ENCODE data around the gene RHOF. TPM values are rescaled to one million over a fixed set of nuclear protein-coding genes. Genes with fewer than 3 reads are reported as not detected.
A peak's percentile ranks its signal among the peaks of the same experiment; 100 is the strongest.

RHOF gene
- total RNA-seq, 1 experiment from 2014 or later: 116 TPM

DNA sequence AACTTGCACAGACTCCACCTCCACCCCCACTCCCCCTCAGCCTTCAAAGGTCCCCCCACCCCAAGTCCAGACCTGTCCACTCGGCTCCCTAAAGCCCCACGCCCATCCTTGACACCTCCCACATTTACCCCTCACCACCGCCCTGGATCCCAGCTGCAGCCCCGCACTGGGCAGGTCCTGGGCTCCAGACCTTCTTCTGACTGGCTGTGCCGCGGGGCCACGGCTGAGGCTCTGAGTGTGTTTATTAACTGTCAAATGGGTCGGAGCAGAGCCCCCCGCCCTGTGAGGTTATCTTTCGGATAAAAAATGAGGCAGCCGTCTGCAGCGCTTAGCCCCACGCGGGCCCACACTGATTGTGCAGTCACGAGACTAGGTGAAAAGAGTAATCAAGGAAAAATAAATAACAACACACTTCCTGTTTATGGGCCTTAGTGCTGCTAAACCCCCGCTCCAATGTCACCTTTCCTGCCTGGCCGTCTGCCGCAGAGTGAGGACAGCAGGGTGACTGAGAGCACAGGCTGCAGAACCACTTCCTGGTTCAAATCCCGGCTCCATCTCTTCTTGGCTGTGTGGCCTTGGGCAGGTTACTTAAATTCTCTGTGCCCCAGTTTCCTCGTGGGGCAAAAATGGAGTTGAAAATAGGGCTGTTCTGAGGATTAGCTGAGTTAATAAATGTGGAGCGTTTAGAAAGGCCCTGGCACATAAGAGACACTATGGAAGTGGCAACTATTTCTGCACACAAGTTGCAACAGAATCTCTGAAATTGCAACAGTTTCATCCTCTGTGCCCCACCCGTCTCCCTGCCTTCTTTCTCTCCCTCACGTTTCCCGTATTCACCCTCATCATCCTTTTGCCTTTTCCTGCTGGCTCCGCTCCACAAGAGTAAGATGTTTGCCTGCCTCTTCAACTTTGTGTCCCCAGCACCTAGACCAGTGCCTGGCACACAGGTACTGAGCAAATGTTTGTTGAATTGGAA is 19.7 kb upstream of the RHOF start:
- no peak for TF ChIP-seq ZNF274 (IDR thresholded peaks at IDR 0.05; ENCODE audit: low read depth, low read length)
- TF ChIP-seq, protein P1, sequence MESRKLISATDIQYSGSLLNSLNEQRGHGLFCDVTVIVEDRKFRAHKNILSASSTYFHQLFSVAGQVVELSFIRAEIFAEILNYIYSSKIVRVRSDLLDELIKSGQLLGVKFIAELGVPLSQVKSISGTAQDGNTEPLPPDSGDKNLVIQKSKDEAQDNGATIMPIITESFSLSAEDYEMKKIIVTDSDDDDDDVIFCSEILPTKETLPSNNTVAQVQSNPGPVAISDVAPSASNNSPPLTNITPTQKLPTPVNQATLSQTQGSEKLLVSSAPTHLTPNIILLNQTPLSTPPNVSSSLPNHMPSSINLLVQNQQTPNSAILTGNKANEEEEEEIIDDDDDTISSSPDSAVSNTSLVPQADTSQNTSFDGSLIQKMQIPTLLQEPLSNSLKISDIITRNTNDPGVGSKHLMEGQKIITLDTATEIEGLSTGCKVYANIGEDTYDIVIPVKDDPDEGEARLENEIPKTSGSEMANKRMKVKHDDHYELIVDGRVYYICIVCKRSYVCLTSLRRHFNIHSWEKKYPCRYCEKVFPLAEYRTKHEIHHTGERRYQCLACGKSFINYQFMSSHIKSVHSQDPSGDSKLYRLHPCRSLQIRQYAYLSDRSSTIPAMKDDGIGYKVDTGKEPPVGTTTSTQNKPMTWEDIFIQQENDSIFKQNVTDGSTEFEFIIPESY (IDR thresholded peaks at IDR 0.05; ENCODE audit: extremely low read depth, insufficient replicate concordance, low read length): no peak
- no peak for TF ChIP-seq JUND (IDR thresholded peaks at IDR 0.05)
- TF ChIP-seq, protein P2, sequence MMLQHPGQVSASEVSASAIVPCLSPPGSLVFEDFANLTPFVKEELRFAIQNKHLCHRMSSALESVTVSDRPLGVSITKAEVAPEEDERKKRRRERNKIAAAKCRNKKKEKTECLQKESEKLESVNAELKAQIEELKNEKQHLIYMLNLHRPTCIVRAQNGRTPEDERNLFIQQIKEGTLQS (IDR thresholded peaks at IDR 0.05): no peak
- no peak for TF ChIP-seq EZH2phosphoT487 (IDR thresholded peaks at IDR 0.05; ENCODE audit: borderline replicate concordance)
- no peak for TF ChIP-seq SIN3A (IDR thresholded peaks at IDR 0.05; ENCODE audit: low read depth)
- Histone ChIP-seq H3K9me3 (ENCODE audit: control insufficient read depth in 1 of 2, insufficient read depth in 1 of 2, low read depth in 1 of 2, low read length in 2 of 2) (no peaks in the 10 kb centered on the region), H3K27me3 (ENCODE audit: insufficient read depth, low read length) (no peaks in the 10 kb centered on the region), H3K4me1 (ENCODE audit: control insufficient read depth in 1 of 2, insufficient read depth in 2 of 2, low read length in 2 of 2) (peaks cover 6 to 26% of the 10 kb centered on the region in 2 experiments), H3K27ac (ENCODE audit: low read depth, low read length) (peak overlapping the region; percentile 53), H3K79me2 (ENCODE audit: insufficient read depth, low read length) (peaks cover 68% of the 10 kb centered on the region), H3K9ac (ENCODE audit: low read length) (no peak overlapping the region), H4K20me1 (ENCODE audit: insufficient read depth) (no peaks in the 10 kb centered on the region), H3K4me3 (replicated peaks in 1 of 2; ENCODE audit: low read depth in 1 of 2, low read length in 2 of 2) (no peak overlapping the region), H3K36me3 (ENCODE audit: control insufficient read depth in 1 of 2, insufficient read depth in 2 of 2, low read length in 2 of 2) (peaks cover 29 to 33% of the 10 kb centered on the region in 2 experiments; a peak in 3 of 4 replicates), H2AFZ (ENCODE audit: low read depth, low read length, poor library complexity, severe bottlenecking) (no peak overlapping the region), H3K9me2 (ENCODE audit: insufficient read depth) (no peaks in the 10 kb centered on the region), H3K4me2 (ENCODE audit: low read length) (peak overlapping the region; percentile 76)
- ChIA-PET RAD21 (ENCODE audit: low non-redundant PET in 1 of 2, low total read pairs in 2 of 2, uncharacterized antibody in 2 of 2, unreplicated experiment in 2 of 2) (interaction anchor here in 1 of 2 experiments (1.5 kb wide), 1 partner anchor 18 kb away, joined by 22 read pairs; the partner anchor contains the start of gene RHOF), CTCF (interaction anchor here (3.3 kb wide), 1 partner anchor 17 kb away, joined by 149 read pairs; the partner anchor contains the start of gene RHOF), POLR2A (interaction anchor here (1.3 kb wide), 1 partner anchor 75 kb away, joined by 3 read pairs; the partner anchor contains the start of gene PSMD9)
- ATAC-seq (no peak), DNase-seq (ENCODE audit: low read depth, low spot score) (no peak)
- no TSS peak for BruUV-seq (replicated peaks)
- intact Hi-C loops (cut with micrococcal nuclease): loop anchor here (1.0 kb wide), 2 partner anchors 19 to 75 kb away; partner anchors contain the start of gene PSMD9

Measured in HCT116 (cell line).